Measurements from ENCODE around the gene ISG15. TPM values are rescaled to one million over a fixed set of nuclear protein-coding genes. Genes with fewer than 3 reads are reported as not detected.
"Not testable (repeated sequence)": the region's sequence is repeated elsewhere in the genome, so short reads cannot be mapped to it uniquely, and the experiment has no call there.

The ISG15 gene
- total RNA-seq, 4 donors from 2014 or later: 36.0 to 70.6 (median 40.8) TPM; not detected in 1

GRCh38 chr1:991895-992294 is 21.4 kb upstream of the ISG15 start:
- Histone ChIP-seq H3K27ac (no peak overlapping the region), H3K4me1 (peaks cover 0 to 6% (median 2%) of the 10 kb centered on the region in 4 donors), H3K9me3 (peaks cover 8 to 10% of the 10 kb centered on the region in 2 donors), H3K36me3 (no peaks in the 10 kb centered on the region), H3K4me3 (no peak overlapping the region), H3K27me3 (peaks cover 50% of the 10 kb centered on the region)
- WGBS, 2 donors (ENCODE audit: low coverage in 1 of 2): 94 to 98% methylated on average over 8 to 10 of the region's 10 CpGs
- DNase-seq: no peak
- in situ Hi-C loops (cut with MboI; ENCODE audit: low pct_ligation_motif_present in 1 of 4, low pct_unique_long_range_greater_than_20kb in 1 of 4, low sequenced_read_pairs in 3 of 4) (no loop called here), intact Hi-C loops (cut with DNase I; ENCODE audit: low total_unique reads) (no loop called here)
- TF ChIP-seq EP300 (IDR thresholded peaks at IDR 0.05; ENCODE audit: low read depth) (no peak), CTCF (IDR thresholded peaks at IDR 0.05) (no peak), POLR2AphosphoS5 (IDR thresholded peaks at IDR 0.05) (no peak), POLR2A (IDR thresholded peaks at IDR 0.05) (no peak)

GRCh38 chr1:992362-992761 is 20.9 kb upstream of the ISG15 start:
- TF ChIP-seq CTCF (IDR thresholded peaks at IDR 0.05) (no peak), POLR2A (IDR thresholded peaks at IDR 0.05) (no peak), POLR2AphosphoS5 (IDR thresholded peaks at IDR 0.05) (no peak), EP300 (IDR thresholded peaks at IDR 0.05; ENCODE audit: low read depth) (no peak)
- peaks cover 0 to 6% (median 2%) of the 10 kb centered on the region in 4 donors for H3K4me1 ChIP-seq
- H3K27me3 ChIP-seq: peaks cover 53% of the 10 kb centered on the region
- no peak overlapping the region for H3K27ac ChIP-seq
- H3K4me3 ChIP-seq: no peak overlapping the region
- H3K36me3 ChIP-seq: no peaks in the 10 kb centered on the region
- WGBS, 2 donors (ENCODE audit: low coverage in 1 of 2): 73 to 82% methylated on average over 7 of the region's 7 CpGs
- intact Hi-C loops (cut with DNase I; ENCODE audit: low total_unique reads) (no loop called here), in situ Hi-C loops (cut with MboI; ENCODE audit: low pct_ligation_motif_present in 1 of 4, low pct_unique_long_range_greater_than_20kb in 1 of 4, low sequenced_read_pairs in 3 of 4) (no loop called here)
- DNase-seq: no peak
- H3K9me3 ChIP-seq: peaks cover 8 to 10% of the 10 kb centered on the region in 2 donors

GRCh38 chr1:993379-993995 is 19.8 kb upstream of the ISG15 start:
- no peaks in the 10 kb centered on the region for H3K36me3 ChIP-seq
- no peak overlapping the region for H3K4me3 ChIP-seq
- peaks cover 8 to 10% of the 10 kb centered on the region in 2 donors for H3K9me3 ChIP-seq
- H3K27me3 ChIP-seq: peaks cover 60% of the 10 kb centered on the region
- H3K27ac ChIP-seq: no peak overlapping the region
- 80% methylated on average over 15 of the region's 15 CpGs; no CpG with 5 or more reads in 1 of the 2 donors for WGBS, 2 donors (ENCODE audit: low coverage in 1 of 2)
- H3K4me1 ChIP-seq: peaks cover 0 to 10% (median 6%) of the 10 kb centered on the region in 4 donors
- intact Hi-C loops (cut with DNase I; ENCODE audit: low total_unique reads): no loop called here
- no peak for DNase-seq
- in situ Hi-C loops (cut with MboI; ENCODE audit: low pct_ligation_motif_present in 1 of 4, low pct_unique_long_range_greater_than_20kb in 1 of 4, low sequenced_read_pairs in 3 of 4): no loop called here
- TF ChIP-seq POLR2AphosphoS5 (IDR thresholded peaks at IDR 0.05): no peak
- no peak for TF ChIP-seq CTCF (IDR thresholded peaks at IDR 0.05)
- no peak for TF ChIP-seq EP300 (IDR thresholded peaks at IDR 0.05; ENCODE audit: low read depth)
- no peak for TF ChIP-seq POLR2A (IDR thresholded peaks at IDR 0.05)

- intact Hi-C loops (cut with DNase I; ENCODE audit: low total_unique reads); DNase-seq; in situ Hi-C loops (cut with MboI; ENCODE audit: low pct_ligation_motif_present in 1 of 4, low pct_unique_long_range_greater_than_20kb in 1 of 4, low sequenced_read_pairs in 3 of 4); H3K36me3 ChIP-seq; H3K27ac ChIP-seq; H3K4me3 ChIP-seq: not testable (repeated sequence)
- peaks cover 66% of the 10 kb centered on the region for H3K27me3 ChIP-seq
- peaks cover 4 to 20% (median 17%) of the 10 kb centered on the region in 4 donors for H3K4me1 ChIP-seq
- WGBS, 2 donors (ENCODE audit: low coverage in 1 of 2): 89% methylated on average over 6 of the region's 6 CpGs; no CpG with 5 or more reads in 1 of the 2 donors
- H3K9me3 ChIP-seq: peaks cover 8 to 10% of the 10 kb centered on the region in 2 donors
These were observed 18.8 kb upstream of the ISG15 start for GRCh38 chr1:994546-994945.
